Ishikawa (cell line): ENCODE results near the gene TLDC2.

Experiments used
- CEBPB ChIP-seq: IDR thresholded peaks from 2 replicates; pipeline ENCODE4 v1.6.1; 2012
- EP300 ChIP-seq: IDR thresholded peaks from 2 replicates; pipeline ENCODE4 v1.6.1; 2012; ENCODE audit warnings: borderline replicate concordance
- RAD21 ChIP-seq: IDR thresholded peaks from 2 replicates; pipeline ENCODE4 v1.6.1; 2012; ENCODE audit warnings: low read depth
- TEAD4 ChIP-seq: IDR thresholded peaks from 2 replicates; pipeline ENCODE4 v1.6.1; 2012
- YY1 ChIP-seq: IDR thresholded peaks from 2 replicates; pipeline ENCODE4 v1.6.1; 2012; ENCODE audit warnings: low read depth
- ZBTB7A ChIP-seq: IDR thresholded peaks from 2 replicates; pipeline ENCODE4 v1.6.1; 2012; ENCODE audit warnings: low read depth
- TF ChIP-seq, protein P1 (sequence below): IDR thresholded peaks from 2 replicates; pipeline ENCODE4 v1.6.1; 2012
- TF ChIP-seq, protein P2 (sequence below): IDR thresholded peaks from 2 replicates; pipeline ENCODE4 v1.6.1; 2012; ENCODE audit warnings: low read depth, mild to moderate bottlenecking

DNA sequence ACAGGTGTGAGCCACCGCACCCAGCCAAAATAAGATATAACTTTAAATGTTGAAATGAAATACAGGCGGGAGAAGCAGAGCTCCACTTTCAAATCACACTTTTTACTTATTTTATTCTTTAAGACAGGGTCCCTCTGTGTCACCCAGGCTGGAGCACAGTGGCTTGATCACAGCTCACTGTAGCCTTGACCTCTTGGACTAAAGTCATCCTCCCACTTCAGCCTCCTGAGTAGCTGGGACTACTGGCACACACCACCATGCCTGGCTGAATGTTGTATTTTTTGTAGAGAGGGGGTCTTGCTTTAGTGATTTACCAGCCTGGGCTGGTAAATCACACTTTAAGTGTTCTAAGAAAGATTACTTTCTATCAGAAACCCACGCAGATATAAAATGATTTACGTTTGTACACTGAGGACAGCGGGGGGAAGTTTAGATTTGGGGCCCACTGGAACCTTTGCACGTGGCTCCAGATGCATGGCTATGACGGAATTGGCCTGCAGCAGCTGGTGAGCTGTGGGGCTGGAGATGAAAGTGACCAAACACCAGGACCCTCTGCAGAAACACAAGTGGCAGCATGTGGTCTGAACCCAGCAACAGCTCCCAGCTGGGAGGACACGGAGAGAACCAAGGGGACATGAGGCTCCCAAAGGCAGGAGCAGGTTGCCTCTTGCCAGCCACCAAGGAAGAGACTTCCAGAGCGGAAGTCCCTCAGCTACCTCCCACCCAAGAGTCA lies 26.4 kb upstream of the TLDC2 start:
- no peak for TF ChIP-seq TEAD4
- TF ChIP-seq ZBTB7A, result no peak
- TF ChIP-seq CEBPB, result no peak
- TF ChIP-seq, protein P1, sequence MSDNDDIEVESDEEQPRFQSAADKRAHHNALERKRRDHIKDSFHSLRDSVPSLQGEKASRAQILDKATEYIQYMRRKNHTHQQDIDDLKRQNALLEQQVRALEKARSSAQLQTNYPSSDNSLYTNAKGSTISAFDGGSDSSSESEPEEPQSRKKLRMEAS, result no peak
- no peak for TF ChIP-seq EP300
- TF ChIP-seq RAD21, result no peak
- TF ChIP-seq, protein P2, sequence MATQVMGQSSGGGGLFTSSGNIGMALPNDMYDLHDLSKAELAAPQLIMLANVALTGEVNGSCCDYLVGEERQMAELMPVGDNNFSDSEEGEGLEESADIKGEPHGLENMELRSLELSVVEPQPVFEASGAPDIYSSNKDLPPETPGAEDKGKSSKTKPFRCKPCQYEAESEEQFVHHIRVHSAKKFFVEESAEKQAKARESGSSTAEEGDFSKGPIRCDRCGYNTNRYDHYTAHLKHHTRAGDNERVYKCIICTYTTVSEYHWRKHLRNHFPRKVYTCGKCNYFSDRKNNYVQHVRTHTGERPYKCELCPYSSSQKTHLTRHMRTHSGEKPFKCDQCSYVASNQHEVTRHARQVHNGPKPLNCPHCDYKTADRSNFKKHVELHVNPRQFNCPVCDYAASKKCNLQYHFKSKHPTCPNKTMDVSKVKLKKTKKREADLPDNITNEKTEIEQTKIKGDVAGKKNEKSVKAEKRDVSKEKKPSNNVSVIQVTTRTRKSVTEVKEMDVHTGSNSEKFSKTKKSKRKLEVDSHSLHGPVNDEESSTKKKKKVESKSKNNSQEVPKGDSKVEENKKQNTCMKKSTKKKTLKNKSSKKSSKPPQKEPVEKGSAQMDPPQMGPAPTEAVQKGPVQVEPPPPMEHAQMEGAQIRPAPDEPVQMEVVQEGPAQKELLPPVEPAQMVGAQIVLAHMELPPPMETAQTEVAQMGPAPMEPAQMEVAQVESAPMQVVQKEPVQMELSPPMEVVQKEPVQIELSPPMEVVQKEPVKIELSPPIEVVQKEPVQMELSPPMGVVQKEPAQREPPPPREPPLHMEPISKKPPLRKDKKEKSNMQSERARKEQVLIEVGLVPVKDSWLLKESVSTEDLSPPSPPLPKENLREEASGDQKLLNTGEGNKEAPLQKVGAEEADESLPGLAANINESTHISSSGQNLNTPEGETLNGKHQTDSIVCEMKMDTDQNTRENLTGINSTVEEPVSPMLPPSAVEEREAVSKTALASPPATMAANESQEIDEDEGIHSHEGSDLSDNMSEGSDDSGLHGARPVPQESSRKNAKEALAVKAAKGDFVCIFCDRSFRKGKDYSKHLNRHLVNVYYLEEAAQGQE, result no peak
- TF ChIP-seq YY1, result no peak
